ENCODE measurements around the gene MCC. TPM values are rescaled to one million over a fixed set of nuclear protein-coding genes. Genes with fewer than 3 reads are reported as not detected.

Gene MCC
- total and polyA plus RNA-seq, 2 experiments from 2014 or later = 3.4 to 8.8 TPM

DNA sequence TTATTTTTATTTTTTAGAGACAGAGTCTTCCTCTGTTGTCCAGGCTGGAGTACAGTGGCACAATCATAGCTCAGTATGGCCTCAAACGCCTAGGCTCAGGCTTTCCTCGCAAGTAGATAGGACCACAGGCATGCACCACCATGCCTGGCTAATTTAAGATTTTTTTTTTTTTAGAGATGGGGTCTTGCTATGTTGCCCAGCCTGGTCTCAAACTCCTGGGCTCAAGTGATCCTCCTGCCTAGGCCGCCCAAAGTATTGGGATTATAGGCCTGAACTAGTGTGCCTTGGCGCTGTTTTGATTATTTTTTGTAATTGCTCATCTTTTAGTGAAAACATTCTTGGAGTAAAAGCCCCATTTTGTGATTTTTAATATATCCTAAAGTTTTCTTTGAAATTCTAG is 30.6 kb upstream of the MCC start:
- peaks cover 5% of the 10 kb centered on the region; the same call in 1 of the 2 replicates for H3F3A ChIP-seq (ENCODE audit: insufficient read depth)
- no peak overlapping the region for H2AFZ ChIP-seq
- no peak overlapping the region for H3K4me2 ChIP-seq (ENCODE audit: unreplicated experiment)
- H3K4me3 ChIP-seq = no peak overlapping the region
- H3K79me2 ChIP-seq (ENCODE audit: insufficient read depth) = peaks cover 90% of the 10 kb centered on the region
- H3K27ac ChIP-seq = no peak overlapping the region
- H3K9me2 ChIP-seq (ENCODE audit: insufficient read depth) = no peaks in the 10 kb centered on the region
- 98% methylated on average over 4 of the region's 4 CpGs for WGBS, 2 experiments (ENCODE audit: low coverage in 1 of 2, low lambda C conversion rate in 2 of 2, missing lambda C conversion rate in 2 of 2)
- no peaks in the 10 kb centered on the region for H3K9me3 ChIP-seq (ENCODE audit: low read depth)
- no peaks in the 10 kb centered on the region for H3K27me3 ChIP-seq (replicated peaks; ENCODE audit: insufficient read depth)
- H4K20me1 ChIP-seq (ENCODE audit: insufficient read depth) = no peaks in the 10 kb centered on the region; the same call in 1 of the 2 replicates
- DNase-seq = no peak
- H3K9ac ChIP-seq = no peak overlapping the region
- TF ChIP-seq EZH2 (IDR thresholded peaks at IDR 0.05; ENCODE audit: insufficient read depth, poor library complexity, severe bottlenecking) = no peak
- no peak for TF ChIP-seq EZH2phosphoT487 (IDR thresholded peaks at IDR 0.05; ENCODE audit: insufficient read depth, low read depth)
- in situ Hi-C loops (cut with MboI) = no loop called here
- peaks cover 16% of the 10 kb centered on the region for H3K4me1 ChIP-seq (ENCODE audit: insufficient read depth)
- 0 out of 2 replicates have a peak, but pooled peaks cover 13% of the 10 kb centered on the region for H3K36me3 ChIP-seq (ENCODE audit: low read depth)

DNA sequence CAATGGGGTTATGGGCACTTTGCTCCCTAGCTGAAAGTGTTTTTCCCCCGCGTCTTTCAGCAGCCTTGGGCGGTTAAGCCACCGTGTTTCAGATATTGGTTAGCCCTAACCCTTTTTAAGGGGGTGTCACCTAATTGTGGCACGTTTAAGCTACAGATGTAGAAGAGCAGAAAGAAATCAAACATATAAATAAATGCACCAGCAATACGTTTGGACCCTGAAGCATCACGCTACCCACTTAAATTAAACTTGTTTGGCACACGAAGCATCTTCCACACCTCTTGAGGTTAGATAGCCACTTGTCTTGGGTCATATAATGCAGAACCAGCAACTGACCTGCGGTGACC is 26.0 kb upstream of the MCC start:
- WGBS, 2 experiments (ENCODE audit: low coverage in 1 of 2, low lambda C conversion rate in 2 of 2, missing lambda C conversion rate in 2 of 2) = 11 to 15% methylated on average over 9 of the region's 9 CpGs
- H3F3A ChIP-seq (ENCODE audit: insufficient read depth) = 0 out of 2 replicates have a peak, but pooled peaks cover 5% of the 10 kb centered on the region
- in situ Hi-C loops (cut with MboI) = no loop called here

DNA sequence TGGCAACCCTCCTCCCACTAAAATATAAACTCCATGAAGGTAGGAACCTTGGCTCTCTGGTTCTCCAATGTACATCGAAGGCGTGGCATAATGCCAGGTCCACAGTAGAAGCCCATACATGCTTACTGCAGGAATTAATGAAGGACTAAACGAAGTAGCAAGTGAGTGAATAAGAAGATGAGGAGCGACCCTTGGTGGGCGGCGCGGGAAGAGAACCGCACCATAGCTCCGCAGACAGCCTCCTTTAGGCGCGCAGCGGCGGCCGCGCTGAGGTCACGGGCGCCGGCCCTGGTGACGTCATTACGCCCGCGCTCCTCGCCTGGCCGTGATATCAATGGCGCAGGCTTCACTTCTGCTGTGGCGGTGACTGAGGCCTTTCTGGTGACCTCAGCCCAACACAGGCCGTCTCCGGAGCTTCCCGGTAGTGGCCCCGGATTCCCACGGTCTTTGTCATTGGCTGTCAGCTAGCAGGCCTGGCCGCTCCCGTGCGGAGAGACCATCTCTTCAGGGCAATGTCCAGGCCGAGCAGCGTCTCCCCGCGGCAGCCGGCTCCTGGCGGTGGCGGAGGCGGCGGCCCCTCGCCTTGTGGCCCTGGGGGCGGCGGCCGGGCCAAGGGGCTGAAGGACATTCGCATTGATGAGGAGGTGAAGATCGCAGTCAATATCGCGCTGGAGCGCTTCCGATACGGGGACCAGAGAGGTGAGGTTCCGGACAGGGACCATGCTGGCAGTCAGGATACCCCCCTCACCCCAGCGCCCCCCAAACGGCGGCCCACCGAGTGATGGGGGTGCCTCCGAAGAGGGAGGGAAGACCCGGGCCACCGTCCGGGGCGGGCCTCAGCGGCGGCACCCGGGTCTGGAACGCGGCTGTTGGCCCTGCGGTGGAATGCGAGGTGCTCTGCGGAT is 25.4 kb upstream of the MCC start, which contains the start of gene YTHDC2:
YTHDC2 (plus strand) TSS at position 311 of the 905 bp plus-strand sequence; CDS start at position 513, 202 bp downstream.
- Histone ChIP-seq H4K20me1 (ENCODE audit: insufficient read depth) (no peaks in the 10 kb centered on the region), H3K79me2 (ENCODE audit: insufficient read depth) (peaks cover 49% of the 10 kb centered on the region), H3K4me3 (peak within 1 kb of the TSS; percentile 81), H3K36me3 (ENCODE audit: low read depth) (0 out of 2 replicates have a peak, but pooled peaks cover under 1% of the 10 kb centered on the region), H3K9me2 (ENCODE audit: insufficient read depth) (no peaks in the 10 kb centered on the region), H3K27ac (peak within 1 kb of the TSS; percentile 67), H3F3A (ENCODE audit: insufficient read depth) (0 out of 2 replicates have a peak, but pooled peaks cover 5% of the 10 kb centered on the region), H3K27me3 (replicated peaks; ENCODE audit: insufficient read depth) (no peaks in the 10 kb centered on the region), H3K4me2 (ENCODE audit: unreplicated experiment) (peak within 1 kb of the TSS; percentile 98), H3K4me1 (ENCODE audit: insufficient read depth) (peaks cover 12% of the 10 kb centered on the region), H2AFZ (peak within 1 kb of the TSS; percentile 85), H3K9ac (peak within 1 kb of the TSS; percentile 88), H3K9me3 (ENCODE audit: low read depth) (no peaks in the 10 kb centered on the region)
- in situ Hi-C loops (cut with MboI) = no loop called here
- peak; percentile 95 for DNase-seq
- TF ChIP-seq EZH2 (IDR thresholded peaks at IDR 0.05; ENCODE audit: insufficient read depth, poor library complexity, severe bottlenecking) (no peak), EZH2phosphoT487 (IDR thresholded peaks at IDR 0.05; ENCODE audit: insufficient read depth, low read depth) (no peak)
- 1 to 2% methylated on average over 68 to 71 of the region's 72 CpGs for WGBS, 2 experiments (ENCODE audit: low coverage in 1 of 2, low lambda C conversion rate in 2 of 2, missing lambda C conversion rate in 2 of 2)

More for the DNA sequence above, 26.0 kb upstream of the MCC start:
- Histone ChIP-seq H3K79me2 (ENCODE audit: insufficient read depth) (peaks cover 55% of the 10 kb centered on the region), H3K27ac (peak overlapping the region; percentile 67), H3K9ac (peak overlapping the region; percentile 88), H3K27me3 (replicated peaks; ENCODE audit: insufficient read depth) (no peaks in the 10 kb centered on the region), H3K4me2 (ENCODE audit: unreplicated experiment) (peak overlapping the region; percentile 98), H3K9me2 (ENCODE audit: insufficient read depth) (no peaks in the 10 kb centered on the region), H3K36me3 (ENCODE audit: low read depth) (0 out of 2 replicates have a peak, but pooled peaks cover 7% of the 10 kb centered on the region), H3K4me3 (peak overlapping the region; percentile 81), H4K20me1 (ENCODE audit: insufficient read depth) (no peaks in the 10 kb centered on the region), H3K9me3 (ENCODE audit: low read depth) (no peaks in the 10 kb centered on the region), H2AFZ (peak overlapping the region; percentile 85), H3K4me1 (ENCODE audit: insufficient read depth) (peaks cover 7% of the 10 kb centered on the region)
- no peak for DNase-seq
- TF ChIP-seq EZH2phosphoT487 (IDR thresholded peaks at IDR 0.05; ENCODE audit: insufficient read depth, low read depth) (no peak), EZH2 (IDR thresholded peaks at IDR 0.05; ENCODE audit: insufficient read depth, poor library complexity, severe bottlenecking) (no peak)

DNA sequence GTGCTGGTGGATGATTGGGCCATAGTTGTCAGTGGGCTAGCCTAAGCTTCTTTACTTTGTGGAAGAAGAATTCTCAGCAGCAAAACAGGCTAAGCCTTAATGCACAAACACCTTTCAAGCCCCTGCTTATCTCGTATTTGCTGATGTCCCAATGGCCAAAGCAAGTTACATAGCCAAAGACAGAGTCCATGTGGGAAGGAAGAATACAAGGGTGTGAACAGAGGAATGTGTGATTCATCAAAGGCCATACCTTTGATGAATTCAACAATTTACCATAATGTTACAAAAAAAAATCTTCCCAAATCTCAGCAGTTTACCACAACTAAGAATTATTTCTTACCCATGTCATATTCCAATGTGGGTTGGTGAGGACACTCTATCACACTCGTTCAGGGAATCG is 24.1 kb upstream of the MCC start:
- no peaks in the 10 kb centered on the region for H3K9me3 ChIP-seq (ENCODE audit: low read depth)
- 74 to 86% methylated on average over 3 of the region's 3 CpGs for WGBS, 2 experiments (ENCODE audit: low coverage in 1 of 2, low lambda C conversion rate in 2 of 2, missing lambda C conversion rate in 2 of 2)
- H3K36me3 ChIP-seq (ENCODE audit: low read depth) = no peaks in the 10 kb centered on the region
- TF ChIP-seq EZH2 (IDR thresholded peaks at IDR 0.05; ENCODE audit: insufficient read depth, poor library complexity, severe bottlenecking) (no peak), EZH2phosphoT487 (IDR thresholded peaks at IDR 0.05; ENCODE audit: insufficient read depth, low read depth) (no peak)
- H4K20me1 ChIP-seq (ENCODE audit: insufficient read depth) = no peaks in the 10 kb centered on the region
- no peak overlapping the region for H3K4me3 ChIP-seq
- no peak overlapping the region for H3K9ac ChIP-seq
- peaks cover 14% of the 10 kb centered on the region for H3K4me1 ChIP-seq (ENCODE audit: insufficient read depth)
- no peak overlapping the region for H3K27ac ChIP-seq
- no peaks in the 10 kb centered on the region for H3K27me3 ChIP-seq (replicated peaks; ENCODE audit: insufficient read depth)
- H3K79me2 ChIP-seq (ENCODE audit: insufficient read depth) = peaks cover 37% of the 10 kb centered on the region
- H3K9me2 ChIP-seq (ENCODE audit: insufficient read depth) = no peaks in the 10 kb centered on the region
- in situ Hi-C loops (cut with MboI) = no loop called here
- 0 out of 2 replicates have a peak, but pooled peaks cover 5% of the 10 kb centered on the region for H3F3A ChIP-seq (ENCODE audit: insufficient read depth)
- no peak overlapping the region for H2AFZ ChIP-seq
- no peak overlapping the region for H3K4me2 ChIP-seq (ENCODE audit: unreplicated experiment)
- DNase-seq = no peak
